OCI-LY3 (cell line): ENCODE results near the gene ACO1.

Source experiments
- EZH2phosphoT487 ChIP-seq: fragments of 200-600 bp; shearing (Covaris generic); IDR thresholded peaks from 2 replicates; pipeline ENCODE4 v1.6.1; 2018; ENCODE audit warnings: antibody characterized with exemption, mixed run types, low read depth
- TF ChIP-seq, protein P1 (sequence below): fragments of 200-600, 300-600 bp; sonication (generic); IDR thresholded peaks from 2 replicates; pipeline ENCODE4 v1.5.1; 2014; ENCODE audit warnings: antibody characterized with exemption, low read length, low read depth

DNA sequence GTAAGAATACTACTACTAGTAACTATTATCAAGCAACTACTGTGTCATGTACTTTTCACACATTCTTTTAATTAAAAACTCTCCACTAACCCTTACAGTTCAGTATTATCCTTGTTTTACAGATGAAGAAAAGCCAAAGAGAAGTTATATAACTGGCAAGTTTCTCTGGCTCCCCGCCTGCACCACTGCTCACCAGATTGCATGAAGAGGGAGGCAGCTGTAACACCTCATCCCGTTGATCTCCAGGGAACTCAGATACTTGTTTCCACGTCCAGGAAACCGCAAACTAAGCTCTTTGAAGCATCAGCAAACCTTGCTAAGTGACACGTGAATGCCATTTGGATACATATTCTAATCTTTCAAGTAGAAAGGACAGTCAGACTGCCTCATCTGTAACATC is 71.3 kb downstream of the ACO1 start:
- TF ChIP-seq, protein P1, sequence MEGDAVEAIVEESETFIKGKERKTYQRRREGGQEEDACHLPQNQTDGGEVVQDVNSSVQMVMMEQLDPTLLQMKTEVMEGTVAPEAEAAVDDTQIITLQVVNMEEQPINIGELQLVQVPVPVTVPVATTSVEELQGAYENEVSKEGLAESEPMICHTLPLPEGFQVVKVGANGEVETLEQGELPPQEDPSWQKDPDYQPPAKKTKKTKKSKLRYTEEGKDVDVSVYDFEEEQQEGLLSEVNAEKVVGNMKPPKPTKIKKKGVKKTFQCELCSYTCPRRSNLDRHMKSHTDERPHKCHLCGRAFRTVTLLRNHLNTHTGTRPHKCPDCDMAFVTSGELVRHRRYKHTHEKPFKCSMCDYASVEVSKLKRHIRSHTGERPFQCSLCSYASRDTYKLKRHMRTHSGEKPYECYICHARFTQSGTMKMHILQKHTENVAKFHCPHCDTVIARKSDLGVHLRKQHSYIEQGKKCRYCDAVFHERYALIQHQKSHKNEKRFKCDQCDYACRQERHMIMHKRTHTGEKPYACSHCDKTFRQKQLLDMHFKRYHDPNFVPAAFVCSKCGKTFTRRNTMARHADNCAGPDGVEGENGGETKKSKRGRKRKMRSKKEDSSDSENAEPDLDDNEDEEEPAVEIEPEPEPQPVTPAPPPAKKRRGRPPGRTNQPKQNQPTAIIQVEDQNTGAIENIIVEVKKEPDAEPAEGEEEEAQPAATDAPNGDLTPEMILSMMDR, result no peak
- no peak for TF ChIP-seq EZH2phosphoT487
